NCI-H345 treated with DMSO at 0.1 percent for 48 hours (cell line): ENCODE data around the gene RBM20.
A peak's percentile ranks its signal among the peaks of the same experiment; 100 is the strongest.

Source experiments
- DNase-seq: peaks from one replicate; lab custom pipeline; 2025; ENCODE audit not compliant: unreplicated experiment; lab: John Stamatoyannopoulos, UW

The RBM20 gene

GRCh38 chr10:110780704-110781103, 136.6 kb downstream of the RBM20 start:
- no peak for DNase-seq

- DNase-seq, result no peak
Measured at GRCh38 chr10:110781139-110781538, 137.0 kb downstream of the RBM20 start.

DNA sequence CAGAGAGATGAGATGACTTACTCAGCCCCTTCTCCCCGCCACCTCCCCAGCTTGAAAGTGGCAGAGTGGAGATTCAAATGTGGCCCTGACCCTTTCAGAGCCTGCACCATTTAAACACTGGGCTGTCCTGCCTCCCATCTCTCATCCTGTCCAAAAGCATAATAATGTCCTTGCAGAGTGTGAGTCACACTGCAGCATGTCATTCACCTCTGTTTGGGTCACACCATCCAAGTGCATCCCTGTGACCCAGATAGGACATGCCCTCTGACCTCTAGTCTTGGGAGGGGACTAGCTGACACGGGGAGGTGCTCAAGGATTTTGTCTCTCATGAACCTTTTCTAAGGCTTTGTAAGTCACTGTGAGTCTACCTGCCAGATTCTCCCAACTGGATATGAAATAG, 138.5 kb downstream of the RBM20 start:
- DNase-seq, result no peak

- no peak for DNase-seq
Measured at GRCh38 chr10:110783509-110784107, 139.5 kb downstream of the RBM20 start.

GRCh38 chr10:110784198-110784597, 140.1 kb downstream of the RBM20 start:
- DNase-seq, result no peak

GRCh38 chr10:110786172-110786571, 142.0 kb downstream of the RBM20 start:
- no peak for DNase-seq

DNA sequence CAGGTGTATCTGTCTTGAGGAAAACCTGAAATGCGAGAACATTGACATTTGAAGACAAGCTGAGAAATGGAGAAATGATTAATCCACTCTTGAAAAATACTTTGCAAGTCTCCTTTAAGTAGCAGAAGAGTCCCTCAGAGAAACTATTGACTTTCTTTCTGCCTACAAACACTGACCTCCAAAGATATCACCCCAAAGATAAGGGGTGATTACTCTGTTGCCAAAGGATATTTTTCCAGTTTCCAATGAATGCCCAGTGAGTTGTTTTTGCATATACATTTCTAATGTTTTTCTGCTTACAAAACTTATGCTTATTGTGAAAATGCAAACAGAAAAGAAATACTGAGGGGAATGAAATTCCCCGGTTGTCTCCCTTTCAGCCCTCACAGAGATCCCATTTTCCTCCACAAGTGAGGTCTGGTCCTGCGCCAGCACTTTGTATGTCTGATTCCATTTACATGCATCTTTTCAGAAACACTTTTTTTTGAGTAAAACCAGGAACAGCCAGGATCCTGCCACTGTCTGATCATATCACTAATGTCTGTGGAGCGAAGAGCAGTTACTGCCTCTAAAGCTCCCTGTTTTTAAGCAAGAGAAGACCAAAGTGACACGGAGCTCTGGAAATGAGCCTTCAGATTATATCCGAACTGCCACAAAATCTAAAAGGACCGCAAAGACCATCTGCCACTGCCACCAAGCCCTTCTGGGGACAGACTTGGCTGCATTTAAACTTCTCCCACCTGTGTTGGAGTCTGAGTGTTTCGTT, 144.7 kb downstream of the RBM20 start:
- DNase-seq, result no peak

DNA sequence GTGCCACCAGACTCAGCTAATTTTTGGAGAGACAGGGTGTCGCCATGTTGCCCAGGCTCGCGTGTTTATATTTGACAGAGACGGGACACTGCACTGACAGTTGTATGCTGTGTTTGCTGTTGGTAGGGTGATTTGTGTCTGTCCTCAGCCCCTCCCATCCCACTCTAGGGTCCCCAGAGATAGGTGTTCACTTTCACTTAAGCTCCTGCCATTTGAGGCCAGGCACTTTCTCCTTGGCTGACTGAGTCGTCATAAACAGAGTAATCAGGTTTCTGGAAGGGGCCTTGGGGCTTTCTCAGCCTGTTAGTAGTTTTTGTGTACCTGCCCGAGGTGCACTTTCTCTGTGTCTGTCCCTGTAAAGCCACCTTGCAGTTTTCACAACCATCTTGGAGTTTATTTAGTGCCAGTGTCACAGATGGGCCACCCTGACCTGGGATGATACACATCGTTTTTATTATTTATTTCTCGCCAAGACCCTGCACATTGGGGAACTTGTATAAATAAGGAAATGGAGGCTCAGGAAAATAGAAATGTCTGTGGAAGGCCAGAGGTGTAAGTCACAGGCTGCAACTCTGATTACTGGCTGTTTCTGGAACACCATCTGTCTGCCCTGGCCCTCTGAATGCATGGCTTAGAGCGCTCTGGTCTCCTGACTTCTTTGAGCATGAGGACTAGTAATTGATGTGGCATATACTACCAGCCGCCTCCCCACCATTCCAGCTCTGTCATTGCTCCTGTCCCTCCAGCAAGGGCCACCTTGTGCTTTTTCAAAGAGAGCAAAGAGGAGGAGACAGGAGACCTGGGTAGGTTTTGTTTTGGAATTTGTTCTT, 145.7 kb downstream of the RBM20 start:
- DNase-seq, result no peak

- no peak for DNase-seq
Measured at GRCh38 chr10:110790913-110791506, 146.9 kb downstream of the RBM20 start.

DNA sequence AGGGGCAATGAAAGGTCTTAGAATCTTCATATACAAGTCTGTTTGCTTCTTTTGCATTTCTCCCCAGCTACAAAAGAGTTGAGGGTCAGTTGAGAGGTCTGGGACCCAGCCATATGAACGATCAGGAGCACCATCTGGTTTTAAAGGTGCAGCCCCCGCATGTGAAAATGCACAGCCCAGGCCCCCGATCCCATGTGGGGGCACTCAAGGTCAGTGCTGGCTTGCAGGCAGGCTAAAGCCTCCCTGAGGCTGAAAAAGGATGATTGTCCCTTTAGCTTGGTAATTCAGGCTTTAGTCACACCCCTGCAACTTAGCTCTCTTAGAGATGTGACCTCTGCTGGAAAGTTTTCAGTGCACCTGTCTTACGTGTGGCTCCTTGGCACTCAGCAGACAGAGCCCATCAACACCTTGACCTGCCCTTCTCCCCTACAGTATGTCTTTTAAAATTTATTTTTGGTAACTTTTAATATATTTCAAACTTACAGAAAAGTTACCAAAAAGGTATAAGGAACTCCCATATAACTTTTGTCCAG, 147.5 kb downstream of the RBM20 start:
- no peak for DNase-seq

DNA sequence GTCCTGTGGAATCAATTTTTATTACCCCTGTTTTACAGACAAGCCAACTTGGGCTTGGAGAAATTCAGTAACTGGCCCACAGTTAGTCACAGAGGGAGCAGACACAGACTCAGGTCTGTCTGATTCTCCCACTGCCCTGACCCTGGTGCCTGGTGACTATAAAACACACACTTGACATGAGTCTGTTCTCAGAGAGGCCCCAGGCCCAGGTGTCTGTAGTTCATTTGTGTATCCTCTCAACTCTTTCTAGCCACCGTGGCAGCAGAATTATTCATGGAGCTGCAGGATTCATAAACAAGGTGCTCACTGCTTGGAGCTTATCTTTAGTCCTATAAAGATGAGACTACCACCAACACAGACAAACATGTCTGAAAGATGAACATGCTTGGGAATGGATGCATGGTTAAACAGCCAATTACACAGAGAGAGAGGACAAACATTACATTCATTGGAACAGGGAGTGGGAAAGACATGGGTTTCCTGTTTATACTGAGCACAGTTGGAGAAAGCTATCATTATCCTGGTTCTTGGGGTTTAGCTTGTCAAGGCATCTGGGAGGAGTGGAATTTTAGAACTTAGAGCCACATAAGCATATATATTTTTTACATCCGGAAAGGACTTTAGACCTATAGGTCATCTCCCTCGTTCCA, 148.5 kb downstream of the RBM20 start:
- DNase-seq, result no peak

- DNase-seq, result no peak
Measured at GRCh38 chr10:110793128-110793812, 149.1 kb downstream of the RBM20 start.

DNA sequence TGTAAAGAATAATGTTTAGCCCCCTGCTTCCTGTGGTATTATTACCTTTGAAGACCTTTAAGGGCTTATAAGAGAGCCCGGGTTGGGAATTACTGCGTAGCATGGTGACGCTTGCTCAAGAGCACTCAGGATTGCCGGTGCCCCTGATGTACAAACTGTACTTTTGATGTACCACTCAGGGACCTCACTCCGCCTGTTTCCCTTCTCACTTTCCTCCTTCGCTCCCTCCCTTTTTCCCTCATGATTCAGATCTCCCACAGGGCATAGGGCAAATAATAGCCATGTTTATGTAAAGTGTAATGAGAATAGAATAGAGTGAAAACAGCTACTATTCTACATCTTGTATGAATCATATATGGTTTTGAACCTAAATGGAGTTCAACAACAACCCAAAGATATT, 149.8 kb downstream of the RBM20 start:
- DNase-seq, result no peak

- DNase-seq, result peak; percentile 60
Measured at GRCh38 chr10:110794808-110795207, 150.7 kb downstream of the RBM20 start.

- DNase-seq, result no peak
Measured at GRCh38 chr10:110797416-110797815, 153.3 kb downstream of the RBM20 start.

- no peak for DNase-seq
Measured at GRCh38 chr10:110798340-110798739, 154.2 kb downstream of the RBM20 start.

DNA sequence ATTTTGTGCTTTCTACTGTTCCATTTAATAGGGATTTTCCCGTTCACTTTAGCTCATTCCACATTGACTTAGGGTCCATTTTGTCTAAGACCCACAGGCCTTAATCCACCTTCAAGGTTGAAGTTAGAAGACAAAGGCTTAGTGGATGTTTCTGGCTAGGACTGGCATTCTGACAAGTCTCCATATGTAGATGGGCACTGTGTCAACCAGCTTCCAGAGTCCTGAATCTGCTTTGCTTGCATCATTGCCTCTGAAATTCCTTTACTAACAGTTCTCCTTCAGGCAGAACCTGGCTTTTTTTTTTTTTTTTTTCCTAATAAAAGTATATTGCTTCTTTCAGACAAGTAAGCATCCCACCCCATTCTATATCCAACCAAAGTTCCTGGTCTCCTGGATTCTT, 158.0 kb downstream of the RBM20 start:
- DNase-seq, result no peak

DNA sequence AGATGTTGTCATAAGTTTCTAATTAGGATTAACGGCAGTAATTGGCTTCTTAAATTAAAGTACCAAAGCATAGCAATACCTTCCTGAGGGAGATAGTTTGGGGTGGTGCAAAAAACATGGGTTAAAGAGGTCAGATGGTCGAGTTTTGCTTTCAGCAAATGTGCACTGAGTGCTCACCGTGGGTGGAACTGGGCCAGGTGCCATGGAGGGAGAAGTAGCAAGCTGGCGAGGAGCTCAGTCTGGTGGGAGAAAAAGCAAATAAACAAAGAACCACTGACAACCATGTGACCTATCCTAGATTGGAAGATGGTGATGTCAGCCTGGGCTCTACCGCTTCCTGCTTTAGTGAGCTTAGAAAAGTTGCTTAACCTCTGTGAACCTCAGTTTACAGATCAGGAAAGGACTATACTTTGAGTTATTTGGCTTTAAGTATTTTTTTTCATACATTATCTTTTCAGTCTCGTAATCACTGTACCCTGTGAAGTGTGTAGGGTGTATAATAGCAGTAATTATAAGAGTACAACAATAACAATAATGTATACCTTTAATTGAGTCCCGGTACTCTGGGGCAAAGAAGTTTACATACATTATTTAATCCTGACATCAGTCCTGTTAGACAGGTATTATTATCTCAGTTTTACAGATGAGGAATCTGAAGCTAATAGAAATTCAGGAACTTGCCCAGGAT, 158.6 kb downstream of the RBM20 start:
- DNase-seq, result peak; percentile 56

DNA sequence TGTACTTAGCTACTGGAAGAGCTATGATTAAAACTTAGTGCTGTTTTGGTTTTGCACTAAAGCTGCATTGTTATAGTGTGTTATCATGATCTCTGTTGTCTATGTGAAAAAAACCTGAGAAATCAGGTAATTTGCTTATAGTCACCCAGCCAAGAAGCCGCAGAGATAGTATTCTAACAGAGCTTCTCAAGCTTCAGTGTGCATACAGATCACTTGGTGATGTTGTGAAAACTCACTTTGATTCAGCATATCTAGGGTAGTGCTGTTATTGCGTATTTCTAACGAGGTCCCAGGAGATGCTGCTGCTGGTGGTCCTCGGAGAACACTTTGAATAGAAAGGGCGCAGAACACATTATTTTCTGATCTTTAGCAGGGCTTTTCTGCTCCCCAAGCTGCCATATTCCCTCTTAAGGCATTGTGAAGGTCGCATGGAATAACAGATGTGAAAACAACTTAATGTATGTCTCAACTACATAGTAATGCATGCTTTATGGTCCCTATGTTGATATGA, 159.2 kb downstream of the RBM20 start:
- DNase-seq, result no peak
